Lung (tissue), 12 donors: Measurements from ENCODE around the gene NHSL1. TPM values are rescaled to one million over a fixed set of nuclear protein-coding genes. Genes with fewer than 3 reads are reported as not detected.

ENCODE experiments used
- ATAC-seq: fragments of 200-7000 bp; cut with Tn5 transposase; one replicate; pipeline ENCODE4 v1.9.1; 2020; ENCODE audit warnings: moderate number of reproducible peaks; ENCODE audit not compliant: insufficient read depth, low FRiP score
- DNase-seq, 3 donors: peaks; one replicate each; pipeline ENCODE4 v3.0.0-alpha.2; 2013 to 2017
- H3K27ac ChIP-seq, 2 donors: one replicate each; pipeline ENCODE4 v1.5.1; 2013; ENCODE audit warnings: mild to moderate bottlenecking in 2 of 2, moderate library complexity in 2 of 2, control low read depth in 1 of 2, inconsistent platforms in 1 of 2, low read depth in 1 of 2, low read length in 1 of 2
- H3K27me3 ChIP-seq, 3 donors: one replicate each; pipeline ENCODE4 v1.5.1; 2013; ENCODE audit warnings: low read length in 2 of 3; ENCODE audit not compliant: control insufficient read depth in 3 of 3, insufficient read depth in 3 of 3
- H3K36me3 ChIP-seq, 4 donors: one replicate each; pipeline ENCODE4 v1.5.1; 2013; ENCODE audit warnings: low read length in 4 of 4, mild to moderate bottlenecking in 1 of 4, moderate library complexity in 1 of 4; ENCODE audit not compliant: control insufficient read depth in 4 of 4, insufficient read depth in 4 of 4
- H3K4me1 ChIP-seq, 5 donors: one replicate each; pipeline ENCODE4 v1.5.1; 2013; ENCODE audit warnings: low read length in 5 of 5, mild to moderate bottlenecking in 2 of 5, moderate library complexity in 1 of 5; ENCODE audit not compliant: control insufficient read depth in 5 of 5, insufficient read depth in 5 of 5
- H3K4me3 ChIP-seq: one replicate; pipeline ENCODE4 v1.5.1; 2013; ENCODE audit warnings: mild to moderate bottlenecking, control low read depth, moderate library complexity
- H3K9ac ChIP-seq, 2 donors: one replicate each; pipeline ENCODE4 v1.5.1; 2013; ENCODE audit warnings: low read length in 2 of 2, control low read depth in 1 of 2; ENCODE audit not compliant: insufficient read depth in 1 of 2
- H3K9me3 ChIP-seq, 4 donors: one replicate each; pipeline ENCODE4 v1.5.1; 2013; ENCODE audit warnings: low read length in 3 of 4, mild to moderate bottlenecking in 1 of 4, moderate library complexity in 1 of 4; ENCODE audit not compliant: control insufficient read depth in 4 of 4, insufficient read depth in 3 of 4
- WGBS, 2 donors: extraction: QIAGEN DNeasy Blood & Tissue Kit; methylation state at CpG; one replicate each; pipeline ENCODE4 v1.1.7; 2013; 5-methylcytosine and 5-hydroxymethylcytosine counted together
- polyA plus RNA-seq, 2 donors: library from polyadenylated mRNA; stranded (reverse); fragments of 200-250 nt; gene quantifications; one replicate each; pipeline ENCODE4 v1.2.1, GENCODE V29; 2013
- total RNA-seq, 2 donors: library from RNA; depleted of rRNA in 1 of 2; stranded (reverse); fragments of >200 nt in 1 of 2; gene quantifications; one replicate each; pipeline ENCODE4 v1.2.1, GENCODE V29; 2014 to 2021
- TF ChIP-seq, protein P1 (sequence below): IDR thresholded peaks from 2 replicates; pipeline ENCODE4 v1.5.1; 2012; ENCODE audit warnings: mild to moderate bottlenecking; ENCODE audit errors: control extremely low read depth, extremely low read depth
- donor health status: control.
- donor health status: control.
- donor health status: Bipolar disorder and iron deficiency.
- donor health status: healthy.
- donor health status: DM: yes; HTN: yes; CAD: no.

NHSL1 gene
- total and polyA plus RNA-seq, 4 donors = 5.2 to 53.7 (median 30.4) TPM

DNA sequence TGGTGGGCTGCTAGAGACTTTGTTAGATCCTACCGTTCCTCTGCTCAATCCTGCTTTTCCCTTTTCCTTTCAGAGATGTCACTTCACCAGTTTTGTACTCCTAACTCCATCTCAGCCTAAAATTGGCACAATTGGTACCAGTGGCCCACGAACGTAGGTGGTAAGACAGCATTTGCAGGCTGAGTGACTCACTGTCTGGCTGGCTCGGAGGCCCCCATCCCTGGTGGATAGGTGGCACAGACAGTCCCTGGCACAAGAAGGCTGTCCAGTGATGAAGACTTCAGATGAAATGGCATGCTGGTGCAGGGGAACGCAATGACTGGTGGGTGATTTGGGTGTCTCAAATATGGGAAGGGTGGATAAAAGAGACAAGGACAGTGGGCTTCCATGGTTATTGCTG, 84.2 kb downstream of the NHSL1 start:
- WGBS, 2 donors = 94% methylated on average over 5 of the region's 5 CpGs
- Histone ChIP-seq H3K27ac (no peak overlapping the region), H3K9ac (no peak overlapping the region), H3K4me1 (no peaks in the 10 kb centered on the region), H3K27me3 (no peaks in the 10 kb centered on the region), H3K36me3 (peaks cover 8 to 30% (median 22%) of the 10 kb centered on the region in 4 donors), H3K4me3 (no peak overlapping the region), H3K9me3 (peaks cover 0 to 2% (median 0%) of the 10 kb centered on the region in 4 donors)
- TF ChIP-seq, protein P1, sequence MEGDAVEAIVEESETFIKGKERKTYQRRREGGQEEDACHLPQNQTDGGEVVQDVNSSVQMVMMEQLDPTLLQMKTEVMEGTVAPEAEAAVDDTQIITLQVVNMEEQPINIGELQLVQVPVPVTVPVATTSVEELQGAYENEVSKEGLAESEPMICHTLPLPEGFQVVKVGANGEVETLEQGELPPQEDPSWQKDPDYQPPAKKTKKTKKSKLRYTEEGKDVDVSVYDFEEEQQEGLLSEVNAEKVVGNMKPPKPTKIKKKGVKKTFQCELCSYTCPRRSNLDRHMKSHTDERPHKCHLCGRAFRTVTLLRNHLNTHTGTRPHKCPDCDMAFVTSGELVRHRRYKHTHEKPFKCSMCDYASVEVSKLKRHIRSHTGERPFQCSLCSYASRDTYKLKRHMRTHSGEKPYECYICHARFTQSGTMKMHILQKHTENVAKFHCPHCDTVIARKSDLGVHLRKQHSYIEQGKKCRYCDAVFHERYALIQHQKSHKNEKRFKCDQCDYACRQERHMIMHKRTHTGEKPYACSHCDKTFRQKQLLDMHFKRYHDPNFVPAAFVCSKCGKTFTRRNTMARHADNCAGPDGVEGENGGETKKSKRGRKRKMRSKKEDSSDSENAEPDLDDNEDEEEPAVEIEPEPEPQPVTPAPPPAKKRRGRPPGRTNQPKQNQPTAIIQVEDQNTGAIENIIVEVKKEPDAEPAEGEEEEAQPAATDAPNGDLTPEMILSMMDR = no peak
- DNase-seq (no peak), ATAC-seq (no peak)

DNA sequence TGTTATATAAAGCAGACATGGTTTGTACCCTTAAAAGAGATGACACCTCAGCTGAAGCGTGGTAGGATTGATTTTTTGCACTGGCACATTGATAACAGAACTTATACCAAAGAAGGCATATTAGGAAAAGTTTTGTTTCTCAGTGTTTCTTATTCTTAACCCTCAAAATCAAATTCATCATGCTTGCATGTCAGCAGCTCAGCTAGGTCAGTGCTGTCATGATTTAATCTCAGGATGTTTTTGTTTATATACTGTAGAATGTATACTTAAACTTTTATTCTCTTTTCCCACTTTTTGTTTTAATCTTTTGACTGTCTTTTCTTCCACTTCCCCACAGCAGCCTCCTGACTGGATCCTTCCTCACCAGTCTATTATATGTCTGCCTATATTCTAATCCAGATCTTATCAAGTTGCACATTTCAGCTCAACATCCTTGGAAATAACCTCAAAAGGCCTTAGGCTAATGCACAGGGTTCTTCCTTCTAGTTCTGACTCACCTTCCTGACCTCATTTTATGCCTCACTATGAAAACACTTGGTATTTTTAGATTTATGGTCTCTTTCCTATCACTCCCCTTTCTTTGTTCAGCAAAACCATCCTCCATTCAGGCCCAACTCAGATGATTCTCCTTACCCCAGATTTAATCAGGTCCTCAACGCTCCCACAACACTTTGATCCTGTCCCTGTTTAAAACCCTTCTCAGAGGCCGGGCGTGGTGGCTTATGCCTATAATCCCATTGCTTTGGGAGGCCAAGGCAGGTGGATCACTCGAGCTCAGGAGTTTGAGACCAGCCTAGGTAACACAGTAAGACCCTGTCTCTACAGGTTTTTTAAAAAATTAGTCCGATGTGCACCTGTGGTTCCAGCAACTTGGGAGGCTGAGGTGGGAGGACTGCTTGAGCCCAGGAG, 88.1 kb downstream of the NHSL1 start:
- 88 to 90% methylated on average over 6 of the region's 6 CpGs for WGBS, 2 donors
- Histone ChIP-seq H3K4me1 (no peaks in the 10 kb centered on the region), H3K4me3 (no peak overlapping the region), H3K9me3 (no peaks in the 10 kb centered on the region), H3K27me3 (no peaks in the 10 kb centered on the region), H3K27ac (no peak overlapping the region), H3K36me3 (peaks cover 9 to 44% (median 35%) of the 10 kb centered on the region in 4 donors), H3K9ac (no peak overlapping the region)
- ATAC-seq (no peak), DNase-seq (no peak)
- TF ChIP-seq, protein P1 = no peak

DNA sequence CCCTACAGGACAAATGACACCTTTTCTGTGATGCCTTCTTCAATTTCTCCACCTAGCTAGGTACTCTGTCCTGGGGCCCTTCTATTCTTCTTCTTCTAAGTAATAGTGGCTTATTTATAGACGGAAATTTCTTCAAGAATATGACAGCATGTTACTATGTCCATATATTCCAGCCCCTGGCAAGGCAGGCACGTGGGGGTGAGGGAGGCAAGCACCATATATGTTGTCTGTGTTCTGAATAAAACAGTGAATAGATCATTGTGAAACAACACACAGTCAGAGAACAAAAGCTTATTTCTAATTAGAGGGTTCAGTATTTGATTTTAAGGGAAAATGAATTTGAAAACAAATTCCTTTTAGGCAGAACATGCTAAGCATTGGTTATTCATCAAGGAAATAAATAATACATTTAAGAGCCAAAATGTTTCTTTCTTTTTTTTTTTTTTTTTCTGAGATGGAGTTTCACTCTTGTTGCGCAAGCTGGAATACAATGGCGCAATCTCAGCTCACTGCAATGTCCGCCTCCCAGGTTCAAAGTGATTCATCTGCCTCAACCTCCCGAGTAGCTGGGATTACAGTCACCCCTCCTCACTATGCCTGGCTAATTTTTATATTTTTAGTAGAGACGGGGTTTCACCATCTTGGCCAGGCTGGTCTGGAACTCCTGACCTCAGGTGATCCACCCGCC, 89.1 kb downstream of the NHSL1 start:
- no peaks in the 10 kb centered on the region for H3K27me3 ChIP-seq
- ATAC-seq = no peak
- no peak for DNase-seq
- peaks cover 0 to 3% (median 0%) of the 10 kb centered on the region in 5 donors for H3K4me1 ChIP-seq
- H3K4me3 ChIP-seq = no peak overlapping the region
- H3K9me3 ChIP-seq = no peaks in the 10 kb centered on the region
- 55 to 69% methylated on average over 8 of the region's 8 CpGs for WGBS, 2 donors
- TF ChIP-seq, protein P1 = no peak
- H3K9ac ChIP-seq = no peak overlapping the region
- H3K36me3 ChIP-seq = peaks cover 9 to 48% (median 37%) of the 10 kb centered on the region in 4 donors
- no peak overlapping the region for H3K27ac ChIP-seq
